ENCODE results near the gene NDUFB1. TPM values are rescaled to one million over a fixed set of nuclear protein-coding genes. Genes with fewer than 3 reads are reported as not detected.

NDUFB1 gene
- polyA plus RNA-seq, 1 of the 3 experiments (the other 2 are of a cell fraction): 298 TPM

- no peak for TF ChIP-seq IRF3 (IDR thresholded peaks at IDR 0.05; ENCODE audit: low read depth, low read length)
- no peak for TF ChIP-seq ZBTB33 (IDR thresholded peaks at IDR 0.05; ENCODE audit: borderline replicate concordance, low read depth)
- no peak for TF ChIP-seq JUND (IDR thresholded peaks at IDR 0.05)
These were observed 16.2 kb downstream of the NDUFB1 start (continued) for GRCh38 chr14:92105073-92105892.

- Histone ChIP-seq H2AFZ (ENCODE audit: low read depth) (no peak overlapping the region), H3K9ac (no peak overlapping the region), H4K20me1 (ENCODE audit: insufficient read depth) (peaks cover 20% of the 10 kb centered on the region; the same call in 1 of the 2 replicates), H3K4me2 (no peak overlapping the region), H3K9me3 (no peaks in the 10 kb centered on the region), H3K36me3 (replicated peaks in 1 of 2; ENCODE audit: control insufficient read depth in 1 of 2, insufficient read depth in 2 of 2, low read length in 1 of 2) (no peaks in the 10 kb centered on the region), H3K79me2 (ENCODE audit: insufficient read depth) (peaks cover 70% of the 10 kb centered on the region), H3K9me2 (no peaks in the 10 kb centered on the region), H3F3A (replicated peaks; ENCODE audit: insufficient read depth) (peaks cover 5% of the 10 kb centered on the region), H3K27ac (ENCODE audit: low read depth in 2 of 2, low read length in 1 of 2) (no peak overlapping the region), H3K4me1 (ENCODE audit: control insufficient read depth in 1 of 2, insufficient read depth in 2 of 2, low read depth in 1 of 2, low read length in 1 of 2) (peaks cover 3 to 4% of the 10 kb centered on the region in 2 experiments; a peak in 2 of 4 replicates), H3K27me3 (ENCODE audit: insufficient read depth) (no peaks in the 10 kb centered on the region), H3K4me3 (ENCODE audit: low read depth in 2 of 2, low read length in 1 of 2) (no peak overlapping the region)
- WGBS (ENCODE audit: low lambda C conversion rate): 89% methylated on average over 7 of the region's 7 CpGs
- ChIA-PET POLR2A (no interaction called here), CTCF (interaction anchor here (1.1 kb wide), 1 partner anchor 16 kb away, joined by 3 read pairs; no protein-coding TSS in a partner anchor)
- no peak for DNase-seq
- no peak for TF ChIP-seq POLR2AphosphoS5 (IDR thresholded peaks at IDR 0.05; ENCODE audit: low read depth, low read length)
- no peak for TF ChIP-seq NFIC (IDR thresholded peaks at IDR 0.05; ENCODE audit: borderline replicate concordance)
- no peak for TF ChIP-seq RCOR1 (IDR thresholded peaks at IDR 0.05; ENCODE audit: low read length)
- no peak for TF ChIP-seq JUND (IDR thresholded peaks at IDR 0.05)
- TF ChIP-seq FOXM1 (IDR thresholded peaks at IDR 0.05; ENCODE audit: low read depth): no peak
- TF ChIP-seq FOSL2 (IDR thresholded peaks at IDR 0.05; ENCODE audit: borderline replicate concordance, low read depth): no peak
- no peak for TF ChIP-seq USF2 (IDR thresholded peaks at IDR 0.05; ENCODE audit: borderline replicate concordance, low read depth, low read length)
- TF ChIP-seq TAF1 (IDR thresholded peaks at IDR 0.05; ENCODE audit: borderline replicate concordance, low read depth, low read length): no peak
- no peak for TF ChIP-seq TEAD4 (IDR thresholded peaks at IDR 0.05; ENCODE audit: borderline replicate concordance, insufficient read depth)
- TF ChIP-seq RFX5 (IDR thresholded peaks at IDR 0.05; ENCODE audit: low read length): no peak
- TF ChIP-seq REST (IDR thresholded peaks at IDR 0.05; ENCODE audit: low read depth, low read length): no peak
- no peak for TF ChIP-seq NRF1 (IDR thresholded peaks at IDR 0.05; ENCODE audit: low read depth, low read length)
- no peak for TF ChIP-seq GABPA (IDR thresholded peaks at IDR 0.05; ENCODE audit: low read depth)
- TF ChIP-seq SMC3 (IDR thresholded peaks at IDR 0.05; ENCODE audit: low read depth, low read length): no peak
- no peak for TF ChIP-seq MXI1 (IDR thresholded peaks at IDR 0.05; ENCODE audit: low read depth, low read length)
- no peak for TF ChIP-seq MEF2A (IDR thresholded peaks at IDR 0.05; ENCODE audit: borderline replicate concordance, low read depth)
- TF ChIP-seq IRF3 (IDR thresholded peaks at IDR 0.05; ENCODE audit: low read depth, low read length): no peak
- no peak for TF ChIP-seq EP300 (IDR thresholded peaks at IDR 0.05; ENCODE audit: borderline replicate concordance in 1 of 2, low read depth in 1 of 2, low read length in 1 of 2)
These were observed 18.0 kb downstream of the NDUFB1 start for GRCh38 chr14:92103363-92103989.

Measured in SK-N-SH (cell line).